GM12865 (cell line): Measurements from ENCODE around the gene RPLP1.
A peak's percentile ranks its signal among the peaks of the same experiment; 100 is the strongest.

Experiments
- DNase-seq: peaks from one replicate; pipeline ENCODE4 v3.0.0; 2010; ENCODE audit warnings: low read depth
- H3K4me3 ChIP-seq: 2 replicates; pipeline ENCODE4 v1.5.1; 2011; ENCODE audit warnings: mild to moderate bottlenecking, low read depth, low read length, control low read depth
- TF ChIP-seq, protein P1 (sequence below): IDR thresholded peaks from 2 replicates; pipeline ENCODE4 v1.5.1; 2011; ENCODE audit warnings: low read length, control low read depth, low read depth, inconsistent platforms; ENCODE audit not compliant: insufficient read depth; ENCODE audit errors: missing control alignments

RPLP1 gene

GRCh38 chr15:69500339-69500738, 47.7 kb downstream of the RPLP1 start:
- TF ChIP-seq, protein P1, sequence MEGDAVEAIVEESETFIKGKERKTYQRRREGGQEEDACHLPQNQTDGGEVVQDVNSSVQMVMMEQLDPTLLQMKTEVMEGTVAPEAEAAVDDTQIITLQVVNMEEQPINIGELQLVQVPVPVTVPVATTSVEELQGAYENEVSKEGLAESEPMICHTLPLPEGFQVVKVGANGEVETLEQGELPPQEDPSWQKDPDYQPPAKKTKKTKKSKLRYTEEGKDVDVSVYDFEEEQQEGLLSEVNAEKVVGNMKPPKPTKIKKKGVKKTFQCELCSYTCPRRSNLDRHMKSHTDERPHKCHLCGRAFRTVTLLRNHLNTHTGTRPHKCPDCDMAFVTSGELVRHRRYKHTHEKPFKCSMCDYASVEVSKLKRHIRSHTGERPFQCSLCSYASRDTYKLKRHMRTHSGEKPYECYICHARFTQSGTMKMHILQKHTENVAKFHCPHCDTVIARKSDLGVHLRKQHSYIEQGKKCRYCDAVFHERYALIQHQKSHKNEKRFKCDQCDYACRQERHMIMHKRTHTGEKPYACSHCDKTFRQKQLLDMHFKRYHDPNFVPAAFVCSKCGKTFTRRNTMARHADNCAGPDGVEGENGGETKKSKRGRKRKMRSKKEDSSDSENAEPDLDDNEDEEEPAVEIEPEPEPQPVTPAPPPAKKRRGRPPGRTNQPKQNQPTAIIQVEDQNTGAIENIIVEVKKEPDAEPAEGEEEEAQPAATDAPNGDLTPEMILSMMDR, result no peak
- no peak overlapping the region for H3K4me3 ChIP-seq
- DNase-seq, result no peak

GRCh38 chr15:69501456-69501855, 48.8 kb downstream of the RPLP1 start:
- TF ChIP-seq, protein P1, result no peak
- DNase-seq, result no peak
- H3K4me3 ChIP-seq, result no peak overlapping the region

GRCh38 chr15:69502470-69503045, 49.9 kb downstream of the RPLP1 start:
- no peak overlapping the region for H3K4me3 ChIP-seq
- DNase-seq, result no peak
- TF ChIP-seq, protein P1, result peak; percentile 14

DNA sequence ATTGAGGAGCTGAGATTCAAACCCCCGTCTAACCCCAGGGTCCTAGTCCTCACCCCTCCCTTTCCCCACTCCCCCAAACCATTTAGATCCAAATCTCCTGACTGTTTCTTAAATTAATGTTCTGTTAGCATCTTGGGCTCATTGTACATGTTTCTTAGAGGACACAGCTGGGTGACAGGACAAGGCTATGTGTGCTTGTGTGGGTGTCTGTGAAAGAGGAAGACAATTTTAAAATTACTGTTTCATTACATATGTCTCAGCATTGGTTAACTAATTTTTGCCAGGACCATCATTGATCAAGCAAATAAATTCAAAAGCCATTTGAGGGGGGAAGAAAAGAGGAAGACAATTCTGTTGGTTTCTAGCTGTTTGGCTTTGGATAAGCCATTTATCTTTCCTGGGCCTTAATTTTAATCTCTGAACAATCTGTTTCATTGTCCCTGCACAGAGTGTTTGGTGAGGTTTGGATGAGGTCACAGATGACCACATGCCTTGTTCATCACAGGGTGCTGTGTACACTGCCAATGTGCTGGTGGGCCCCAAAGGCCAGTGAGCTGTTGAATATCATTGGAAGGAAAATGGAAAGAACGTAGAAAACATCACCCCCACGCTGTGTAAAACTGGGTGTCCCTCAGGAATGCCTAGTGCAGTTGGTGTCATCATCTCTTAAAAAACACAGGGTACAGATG, 51.9 kb downstream of the RPLP1 start:
- TF ChIP-seq, protein P1, result no peak
- DNase-seq, result no peak
- no peak overlapping the region for H3K4me3 ChIP-seq
